ENCODE results near the gene SNAPC4.
A peak's percentile ranks its signal among the peaks of the same experiment; 100 is the strongest.

SNAPC4 gene

GRCh38 chr9:136400038-136400834 is at the start of gene SNAPC4:
SNAPC4 (minus strand) TSS chr9:136400170; CDS start chr9:136398428, 1,742 bp downstream.
- DNase-seq (ENCODE audit: low read depth in 2 of 2, low spot score in 1 of 2), result peak; percentile 64 to 69

- no peak for DNase-seq (ENCODE audit: low read depth in 2 of 2, low spot score in 1 of 2)
Measured at GRCh38 chr9:136448655-136449054, 48.7 kb upstream of the SNAPC4 start.

GRCh38 chr9:136447173-136447778 is 47.3 kb upstream of the SNAPC4 start:
- DNase-seq (ENCODE audit: low read depth in 2 of 2, low spot score in 1 of 2), result no peak

GRCh38 chr9:136445799-136446198 is 45.8 kb upstream of the SNAPC4 start:
- DNase-seq (ENCODE audit: low read depth in 2 of 2, low spot score in 1 of 2), result no peak

GRCh38 chr9:136444102-136444501 is 44.1 kb upstream of the SNAPC4 start:
- DNase-seq (ENCODE audit: low read depth in 2 of 2, low spot score in 1 of 2), result no peak

GRCh38 chr9:136443687-136444086 is 43.7 kb upstream of the SNAPC4 start:
- no peak for DNase-seq (ENCODE audit: low read depth in 2 of 2, low spot score in 1 of 2)

GRCh38 chr9:136443087-136443486 is 43.1 kb upstream of the SNAPC4 start:
- DNase-seq (ENCODE audit: low read depth in 2 of 2, low spot score in 1 of 2), result no peak

GRCh38 chr9:136442265-136442664 is 42.3 kb upstream of the SNAPC4 start:
- DNase-seq (ENCODE audit: low read depth in 2 of 2, low spot score in 1 of 2), result no peak

GRCh38 chr9:136441681-136442245 is 41.8 kb upstream of the SNAPC4 start:
- no peak for DNase-seq (ENCODE audit: low read depth in 2 of 2, low spot score in 1 of 2)

- DNase-seq (ENCODE audit: low read depth in 2 of 2, low spot score in 1 of 2), result no peak
Measured at GRCh38 chr9:136441191-136441680, 41.3 kb upstream of the SNAPC4 start.

GRCh38 chr9:136439481-136440408 is 39.8 kb upstream of the SNAPC4 start, which contains the start of gene INPP5E:
INPP5E (minus strand) TSS chr9:136439845; CDS start chr9:136439419, 426 bp downstream.
- DNase-seq (ENCODE audit: low read depth in 2 of 2, low spot score in 1 of 2), result peak; percentile 60 to 73

GRCh38 chr9:136438548-136439480 is 38.8 kb upstream of the SNAPC4 start:
- peak in 1 of 2 donors; percentile 29 for DNase-seq (ENCODE audit: low read depth in 2 of 2, low spot score in 1 of 2)

- DNase-seq (ENCODE audit: low read depth in 2 of 2, low spot score in 1 of 2), result no peak
Measured at GRCh38 chr9:136437839-136438547, 38.0 kb upstream of the SNAPC4 start.

GRCh38 chr9:136437430-136437829 is 37.5 kb upstream of the SNAPC4 start:
- no peak for DNase-seq (ENCODE audit: low read depth in 2 of 2, low spot score in 1 of 2)

GRCh38 chr9:136436055-136436634 is 36.2 kb upstream of the SNAPC4 start:
- DNase-seq (ENCODE audit: low read depth in 2 of 2, low spot score in 1 of 2), result no peak

- DNase-seq (ENCODE audit: low read depth in 2 of 2, low spot score in 1 of 2), result no peak
Measured at GRCh38 chr9:136434580-136435169, 34.7 kb upstream of the SNAPC4 start.

GRCh38 chr9:136433849-136434579 is 34.0 kb upstream of the SNAPC4 start:
- no peak for DNase-seq (ENCODE audit: low read depth in 2 of 2, low spot score in 1 of 2)
